ENCODE results near the gene FAHD1. TPM values are rescaled to one million over a fixed set of nuclear protein-coding genes. Genes with fewer than 3 reads are reported as not detected.
A peak's percentile ranks its signal among the peaks of the same experiment; 100 is the strongest.

Gene FAHD1
- total and polyA plus RNA-seq, 4 donors = 17.2 to 32.1 (median 25.6) TPM

DNA sequence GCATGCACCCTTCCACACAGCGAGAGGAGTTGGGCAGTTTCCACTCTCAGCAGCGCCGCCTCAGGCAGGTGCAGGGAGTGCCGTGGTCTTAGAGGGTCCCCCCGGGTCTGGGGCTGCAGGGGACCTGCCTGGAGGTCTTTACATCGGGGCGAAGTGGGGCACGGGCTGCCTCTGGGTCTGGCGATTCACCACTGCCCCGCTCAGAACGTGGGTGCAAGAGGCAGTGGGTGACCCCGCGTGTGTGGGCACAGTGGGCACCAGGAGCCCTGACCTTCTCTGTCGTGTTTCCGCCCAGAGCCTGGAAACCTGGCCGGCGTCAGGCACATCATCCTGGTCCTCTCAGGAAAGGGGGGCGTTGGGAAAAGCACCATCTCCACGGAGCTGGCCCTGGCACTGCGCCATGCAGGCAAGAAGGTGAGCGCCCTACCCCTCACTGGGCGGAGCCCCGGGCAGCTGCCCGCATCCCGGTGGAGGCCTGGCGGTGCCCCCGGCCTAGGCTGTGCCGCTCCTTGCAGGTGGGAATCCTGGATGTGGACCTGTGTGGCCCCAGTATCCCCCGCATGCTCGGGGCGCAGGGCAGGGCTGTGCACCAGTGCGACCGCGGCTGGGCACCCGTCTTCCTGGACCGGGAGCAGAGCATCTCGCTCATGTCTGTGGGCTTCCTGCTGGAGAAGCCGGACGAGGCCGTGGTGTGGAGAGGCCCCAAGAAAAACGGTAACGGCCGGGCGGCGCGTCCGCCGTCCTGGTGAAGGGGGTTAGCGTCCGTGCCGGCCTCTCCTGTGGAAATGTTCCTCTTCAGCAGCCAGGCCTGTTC is 40.6 kb upstream of the FAHD1 start:
- H3K27ac ChIP-seq (ENCODE audit: low read depth in 1 of 2, low read length in 1 of 2) = no peak overlapping the region
- ATAC-seq (ENCODE audit: insufficient read depth, low FRiP score) = no peak
- H3K9me3 ChIP-seq (ENCODE audit: control insufficient read depth in 4 of 4, insufficient read depth in 3 of 4, low read length in 3 of 4) = no peaks in the 10 kb centered on the region
- H3K4me1 ChIP-seq (ENCODE audit: control insufficient read depth in 5 of 5, insufficient read depth in 5 of 5, low read length in 5 of 5) = peaks cover 0 to 9% (median 3%) of the 10 kb centered on the region in 5 donors
- H3K9ac ChIP-seq (ENCODE audit: insufficient read depth in 1 of 2, low read length in 2 of 2) = no peak overlapping the region
- H3K4me3 ChIP-seq = no peak overlapping the region
- 90% methylated on average over 50 to 51 of the region's 51 CpGs for WGBS, 2 donors
- H3K36me3 ChIP-seq (ENCODE audit: control insufficient read depth in 4 of 4, insufficient read depth in 4 of 4, low read length in 4 of 4) = peaks cover 0 to 53% (median 0%) of the 10 kb centered on the region in 4 donors
- peak in 1 of 3 donors; percentile 11 for DNase-seq
- TF ChIP-seq, protein P1, sequence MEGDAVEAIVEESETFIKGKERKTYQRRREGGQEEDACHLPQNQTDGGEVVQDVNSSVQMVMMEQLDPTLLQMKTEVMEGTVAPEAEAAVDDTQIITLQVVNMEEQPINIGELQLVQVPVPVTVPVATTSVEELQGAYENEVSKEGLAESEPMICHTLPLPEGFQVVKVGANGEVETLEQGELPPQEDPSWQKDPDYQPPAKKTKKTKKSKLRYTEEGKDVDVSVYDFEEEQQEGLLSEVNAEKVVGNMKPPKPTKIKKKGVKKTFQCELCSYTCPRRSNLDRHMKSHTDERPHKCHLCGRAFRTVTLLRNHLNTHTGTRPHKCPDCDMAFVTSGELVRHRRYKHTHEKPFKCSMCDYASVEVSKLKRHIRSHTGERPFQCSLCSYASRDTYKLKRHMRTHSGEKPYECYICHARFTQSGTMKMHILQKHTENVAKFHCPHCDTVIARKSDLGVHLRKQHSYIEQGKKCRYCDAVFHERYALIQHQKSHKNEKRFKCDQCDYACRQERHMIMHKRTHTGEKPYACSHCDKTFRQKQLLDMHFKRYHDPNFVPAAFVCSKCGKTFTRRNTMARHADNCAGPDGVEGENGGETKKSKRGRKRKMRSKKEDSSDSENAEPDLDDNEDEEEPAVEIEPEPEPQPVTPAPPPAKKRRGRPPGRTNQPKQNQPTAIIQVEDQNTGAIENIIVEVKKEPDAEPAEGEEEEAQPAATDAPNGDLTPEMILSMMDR (IDR thresholded peaks at IDR 0.05; ENCODE audit: control extremely low read depth, extremely low read depth) = no peak
- H3K27me3 ChIP-seq (ENCODE audit: control insufficient read depth in 3 of 3, insufficient read depth in 3 of 3, low read length in 2 of 3) = no peaks in the 10 kb centered on the region

DNA sequence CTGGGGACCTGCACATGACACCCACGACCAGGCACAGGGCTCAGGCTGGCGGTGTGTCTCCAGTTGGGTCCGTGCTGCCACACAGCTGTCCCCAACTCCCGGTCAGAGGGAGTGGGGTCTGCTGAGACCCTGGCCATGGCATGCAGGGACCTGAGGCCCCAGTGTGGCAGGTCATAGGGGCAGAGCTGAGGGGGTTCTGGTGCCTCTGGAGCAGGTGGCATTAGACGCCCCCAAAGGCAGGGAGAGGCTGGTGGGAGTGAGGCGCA is 40.0 kb upstream of the FAHD1 start:
- Histone ChIP-seq H3K4me3 (no peak overlapping the region), H3K27me3 (ENCODE audit: control insufficient read depth in 3 of 3, insufficient read depth in 3 of 3, low read length in 2 of 3) (no peaks in the 10 kb centered on the region), H3K36me3 (ENCODE audit: control insufficient read depth in 4 of 4, insufficient read depth in 4 of 4, low read length in 4 of 4) (peaks cover 0 to 58% (median 0%) of the 10 kb centered on the region in 4 donors), H3K9ac (ENCODE audit: insufficient read depth in 1 of 2, low read length in 2 of 2) (no peak overlapping the region), H3K27ac (ENCODE audit: low read depth in 1 of 2, low read length in 1 of 2) (no peak overlapping the region), H3K4me1 (ENCODE audit: control insufficient read depth in 5 of 5, insufficient read depth in 5 of 5, low read length in 5 of 5) (peaks cover 0 to 5% (median 3%) of the 10 kb centered on the region in 5 donors), H3K9me3 (ENCODE audit: control insufficient read depth in 4 of 4, insufficient read depth in 3 of 4, low read length in 3 of 4) (peaks cover 0 to 3% (median 0%) of the 10 kb centered on the region in 4 donors)
- TF ChIP-seq, protein P1 (IDR thresholded peaks at IDR 0.05; ENCODE audit: control extremely low read depth, extremely low read depth) = no peak
- 93 to 100% methylated on average over 4 to 6 of the region's 6 CpGs for WGBS, 2 donors
- no peak for ATAC-seq (ENCODE audit: insufficient read depth, low FRiP score)
- no peak for DNase-seq

DNA sequence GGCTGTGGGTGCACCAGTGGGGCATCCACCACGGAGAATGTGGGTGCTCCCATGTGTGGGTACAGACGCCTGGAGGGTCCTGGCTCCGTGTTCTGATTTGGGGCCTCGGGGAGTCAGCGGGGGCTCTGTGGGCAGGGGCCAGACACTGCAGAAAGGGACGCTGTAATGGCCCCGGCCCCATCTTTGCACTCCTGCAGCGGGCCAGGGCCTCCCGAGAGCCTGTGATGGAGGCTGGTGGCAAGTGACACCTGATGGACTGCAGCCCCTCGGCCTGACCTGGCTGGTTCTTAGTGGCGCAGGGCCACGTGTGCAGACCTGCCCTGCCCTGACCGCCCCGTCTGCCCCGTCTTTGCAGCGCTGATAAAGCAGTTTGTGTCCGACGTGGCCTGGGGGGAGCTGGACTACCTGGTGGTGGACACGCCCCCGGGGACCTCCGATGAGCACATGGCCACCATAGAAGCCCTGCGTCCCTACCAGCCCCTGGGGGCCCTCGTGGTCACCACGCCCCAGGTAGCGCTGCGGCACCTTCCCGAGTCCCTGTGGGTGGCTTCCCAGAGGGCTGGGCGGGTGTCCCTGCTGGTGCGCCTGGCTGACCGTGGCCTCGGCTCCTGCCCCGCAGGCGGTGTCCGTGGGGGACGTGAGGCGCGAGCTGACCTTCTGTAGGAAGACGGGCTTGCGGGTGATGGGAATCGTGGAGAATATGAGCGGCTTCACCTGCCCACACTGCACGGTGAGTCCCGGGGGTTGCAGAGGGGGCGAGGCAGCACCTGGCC is 39.5 kb upstream of the FAHD1 start:
- TF ChIP-seq, protein P1 (IDR thresholded peaks at IDR 0.05; ENCODE audit: control extremely low read depth, extremely low read depth) = no peak
- Histone ChIP-seq H3K36me3 (ENCODE audit: control insufficient read depth in 4 of 4, insufficient read depth in 4 of 4, low read length in 4 of 4) (peaks cover 0 to 62% (median 0%) of the 10 kb centered on the region in 4 donors), H3K27ac (ENCODE audit: low read depth in 1 of 2, low read length in 1 of 2) (no peak overlapping the region), H3K9me3 (ENCODE audit: control insufficient read depth in 4 of 4, insufficient read depth in 3 of 4, low read length in 3 of 4) (peaks cover 0 to 3% (median 0%) of the 10 kb centered on the region in 4 donors), H3K27me3 (ENCODE audit: control insufficient read depth in 3 of 3, insufficient read depth in 3 of 3, low read length in 2 of 3) (no peaks in the 10 kb centered on the region), H3K9ac (ENCODE audit: insufficient read depth in 1 of 2, low read length in 2 of 2) (no peak overlapping the region), H3K4me3 (no peak overlapping the region), H3K4me1 (ENCODE audit: control insufficient read depth in 5 of 5, insufficient read depth in 5 of 5, low read length in 5 of 5) (peaks cover 0 to 5% (median 3%) of the 10 kb centered on the region in 5 donors)
- DNase-seq (peak in 1 of 3 donors; percentile 11), ATAC-seq (ENCODE audit: insufficient read depth, low FRiP score) (no peak)
- 95 to 96% methylated on average over 38 to 44 of the region's 44 CpGs for WGBS, 2 donors

Measured in lung (tissue), 12 donors.